SU-DHL-6 (cell line): Measurements from ENCODE around the gene RNF217.

Experiments used
- CTCF ChIP-seq: fragments of 200-600 bp; sonication (generic); IDR thresholded peaks from one replicate; pipeline ENCODE4 v1.5.1; 2017; ENCODE audit warnings: antibody characterized with exemption, mild to moderate bottlenecking, low read length, moderate library complexity; ENCODE audit not compliant: insufficient read depth, poor library complexity, severe bottlenecking
- EZH2phosphoT487 ChIP-seq: fragments of 200-600 bp; sonication (generic), shearing (Covaris generic); conservative IDR thresholded peaks from 2 replicates; pipeline ENCODE4 v1.6.1; 2018; ENCODE audit warnings: mild to moderate bottlenecking, antibody characterized with exemption, low read length, moderate library complexity, mixed read lengths

GRCh38 chr6:125015152-125015551, 52.9 kb downstream of the RNF217 start:
- TF ChIP-seq CTCF (no peak), EZH2phosphoT487 (no peak)
